D341Med (cell line): ENCODE measurements around the gene CIB4.

Experiments used
- DNase-seq: peaks from one replicate; pipeline ENCODE4 v3.0.0; 2012; ENCODE audit warnings: low spot score

The CIB4 gene

DNA sequence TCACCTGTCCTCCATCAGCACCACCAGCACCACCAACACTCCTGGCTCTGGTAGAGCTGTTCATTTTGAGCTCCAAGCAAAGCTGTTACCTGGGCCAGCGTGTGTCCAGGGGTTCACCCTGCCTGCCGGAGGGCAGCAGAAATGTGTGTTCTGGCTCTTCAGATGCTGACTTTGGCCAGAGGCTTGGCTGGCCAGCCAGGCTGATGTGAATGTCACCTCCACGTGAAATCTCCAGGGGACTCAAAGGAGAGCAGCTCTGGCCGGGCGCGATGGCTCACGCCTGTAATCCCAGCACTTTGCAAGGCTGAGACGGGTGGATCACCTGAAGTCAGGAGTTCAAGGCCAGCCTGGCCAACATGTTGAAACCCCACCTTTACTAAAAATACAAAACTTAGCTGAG is 33.5 kb downstream of the CIB4 start:
- DNase-seq, result no peak

DNA sequence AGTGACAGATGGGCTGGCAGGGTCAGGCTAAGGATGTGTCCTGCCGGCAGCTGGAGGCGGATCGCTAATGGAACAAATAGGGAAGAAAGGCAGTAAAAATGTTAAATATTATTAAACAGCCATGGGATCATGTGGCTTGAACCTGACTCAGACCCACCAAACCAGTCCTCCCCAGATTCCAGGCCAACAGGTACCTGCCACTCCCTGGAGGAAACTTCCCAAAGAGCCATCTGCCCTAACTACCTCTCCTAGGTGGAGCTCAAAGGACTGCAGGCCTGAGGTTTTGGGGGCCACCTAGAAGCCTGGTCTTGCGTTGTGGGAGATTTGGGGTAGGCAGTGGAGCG is 34.3 kb downstream of the CIB4 start:
- DNase-seq, result no peak

DNA sequence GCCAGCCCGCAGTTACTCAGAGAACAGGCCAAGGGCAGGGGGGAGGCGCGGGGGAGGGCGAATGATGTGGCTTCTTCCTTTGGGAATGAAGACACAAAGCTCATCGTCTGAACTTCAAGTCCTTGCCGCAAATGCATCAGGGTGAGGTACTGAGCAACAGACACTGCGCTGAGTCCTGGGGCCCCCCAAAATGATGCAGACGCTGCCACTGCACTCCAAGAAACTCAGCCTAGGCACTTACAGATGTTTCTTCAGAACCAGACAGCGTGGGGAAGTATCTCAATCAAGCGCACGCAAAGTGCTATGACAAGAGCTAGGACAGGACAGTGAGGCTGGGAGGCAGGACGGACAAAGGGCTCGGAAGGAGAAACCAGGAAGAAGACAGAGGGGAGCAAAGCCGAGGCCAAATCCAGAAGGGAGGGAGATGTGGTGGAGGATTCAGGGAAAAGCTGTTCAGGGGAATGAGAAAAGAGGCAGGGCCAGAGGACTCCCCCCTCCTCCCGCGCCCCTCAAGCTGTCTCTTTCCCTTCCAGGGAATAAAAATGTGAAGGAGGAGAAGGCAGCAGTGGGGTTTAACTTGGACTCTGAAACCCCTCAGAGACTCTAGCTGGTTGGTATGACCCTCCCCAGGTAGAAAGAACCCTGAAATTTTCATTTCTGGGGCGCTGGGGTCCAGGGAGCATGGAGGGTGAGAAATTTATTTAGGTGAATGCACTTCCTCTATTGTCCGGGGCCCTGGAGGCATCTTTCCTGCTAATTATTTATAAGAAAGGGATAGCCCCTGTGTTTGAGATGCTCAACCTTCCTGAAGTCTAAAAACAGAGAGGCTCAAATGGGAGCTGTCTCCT is 34.9 kb downstream of the CIB4 start:
- no peak for DNase-seq

DNA sequence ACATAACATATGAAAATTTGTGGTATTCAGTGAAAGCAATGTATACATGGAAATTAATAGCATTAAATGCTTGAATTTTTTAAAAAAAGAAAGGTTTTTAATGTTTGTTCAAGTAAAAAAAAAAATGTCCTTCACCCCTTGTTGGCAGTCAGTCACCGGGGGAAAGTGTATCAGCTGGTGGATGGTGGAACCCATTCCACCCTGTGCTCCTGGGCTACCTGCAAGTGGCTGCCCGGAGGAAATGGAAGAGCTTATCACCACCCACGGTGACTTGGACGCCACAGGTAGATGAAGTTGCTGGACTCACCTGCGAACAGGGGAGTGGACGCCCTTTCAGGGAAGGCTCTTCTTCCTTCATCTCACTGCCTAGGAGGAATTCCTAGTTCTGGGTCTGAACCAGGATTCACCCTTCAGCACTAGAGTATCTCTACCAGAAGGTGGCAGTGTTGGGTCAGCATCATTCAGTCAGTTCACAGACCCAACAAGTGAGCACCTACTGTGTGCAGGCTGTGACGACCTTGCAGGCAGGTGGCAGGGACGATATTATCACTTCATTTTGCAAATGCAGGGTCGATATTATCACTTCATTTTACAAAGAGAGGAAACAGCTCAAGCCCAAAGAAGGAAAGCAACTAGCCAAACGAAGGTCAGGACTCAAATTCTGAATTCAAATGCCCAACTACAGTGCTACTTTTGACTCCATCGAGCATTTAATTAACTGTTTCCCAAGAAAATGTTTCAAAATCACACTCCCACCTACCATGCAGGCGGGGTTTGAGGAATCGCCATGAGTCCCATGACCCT is 35.8 kb downstream of the CIB4 start:
- peak; percentile 64 for DNase-seq

DNA sequence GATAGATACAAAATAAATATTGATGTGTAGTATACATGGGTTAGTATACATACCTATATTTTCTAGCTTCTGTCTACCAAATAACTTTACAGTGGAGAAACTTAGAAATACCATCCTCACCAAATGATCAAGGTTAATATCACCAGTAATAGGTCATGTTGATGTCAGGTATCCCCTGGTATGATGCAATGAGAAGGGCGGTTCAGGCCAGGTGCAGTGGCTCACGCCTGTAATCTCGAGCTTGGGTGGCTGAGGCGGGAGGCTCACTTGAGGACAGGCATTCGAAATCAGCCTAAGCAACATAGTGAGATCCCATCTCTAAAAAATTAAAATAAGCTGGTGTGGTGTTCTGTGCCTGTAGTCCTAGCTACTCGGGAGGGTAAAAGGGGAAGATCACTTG is 38.6 kb downstream of the CIB4 start:
- DNase-seq, result no peak

DNA sequence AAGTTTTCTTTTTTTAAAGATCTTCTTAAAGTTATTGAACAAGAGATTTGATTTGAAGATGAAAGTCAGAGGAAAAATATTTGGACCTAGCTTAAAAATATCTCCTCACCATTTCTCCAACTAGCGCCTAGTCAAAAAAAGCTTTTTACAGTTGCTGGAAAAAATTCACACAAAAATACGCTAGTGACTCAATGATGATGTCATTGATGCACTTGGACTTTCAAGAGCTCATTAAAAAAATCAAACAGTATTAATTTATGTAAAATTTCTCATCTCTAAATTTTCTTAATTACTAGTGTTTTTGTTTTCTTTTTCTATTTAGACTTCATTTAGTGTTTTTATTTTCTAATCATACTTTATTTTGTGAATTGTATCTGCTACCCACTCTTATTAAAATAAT is 41.8 kb downstream of the CIB4 start:
- DNase-seq, result no peak

DNA sequence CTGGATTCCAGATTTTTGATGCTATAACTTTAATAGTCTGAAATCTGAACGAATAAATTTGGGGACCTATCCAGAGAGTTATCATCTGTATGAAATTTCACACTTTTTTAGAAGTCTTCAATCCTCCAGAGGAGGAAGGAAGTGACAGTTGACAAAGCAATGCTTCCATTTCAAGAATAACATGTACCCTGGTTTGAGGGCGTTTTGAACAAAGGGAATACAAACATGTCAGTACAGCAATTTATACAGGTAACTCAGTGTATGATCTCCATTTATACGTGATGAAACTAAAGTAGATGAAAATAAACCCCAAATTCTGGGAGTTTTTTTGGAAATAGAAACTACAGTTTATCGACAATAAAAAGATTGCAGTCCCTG is 42.2 kb downstream of the CIB4 start:
- DNase-seq, result no peak

DNA sequence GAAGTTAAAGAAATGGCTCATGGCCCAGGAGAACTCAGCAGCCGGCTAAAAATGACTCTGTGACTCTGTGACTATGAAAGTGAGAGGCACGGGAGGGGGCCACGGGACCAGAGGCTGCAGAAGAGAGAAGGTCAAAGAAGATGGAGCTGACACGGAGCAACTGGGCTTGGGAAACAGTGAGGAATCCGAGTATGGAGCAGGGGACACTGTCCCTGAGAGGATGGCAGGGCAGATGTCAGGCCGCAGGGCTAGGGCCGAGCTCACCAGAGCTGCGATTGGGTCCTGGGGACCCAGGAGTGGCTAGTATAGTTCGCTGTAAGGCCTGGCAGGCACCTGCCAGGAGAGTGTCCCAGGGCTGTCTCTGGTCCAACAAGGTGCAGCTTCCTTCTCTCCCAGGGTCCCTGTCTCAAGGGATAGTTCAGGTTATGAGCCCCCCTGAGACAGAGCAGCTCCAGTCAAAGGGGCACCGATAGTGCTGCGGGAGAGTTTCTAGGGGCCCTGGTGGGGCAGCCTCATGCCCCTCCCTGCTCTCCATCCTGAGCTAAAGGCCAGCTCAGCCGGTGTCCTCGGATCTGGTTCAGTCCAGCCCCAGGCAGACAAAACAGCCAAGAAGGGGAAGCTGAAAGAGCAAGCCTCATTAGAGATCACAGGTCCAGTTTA is 42.7 kb downstream of the CIB4 start:
- no peak for DNase-seq

DNA sequence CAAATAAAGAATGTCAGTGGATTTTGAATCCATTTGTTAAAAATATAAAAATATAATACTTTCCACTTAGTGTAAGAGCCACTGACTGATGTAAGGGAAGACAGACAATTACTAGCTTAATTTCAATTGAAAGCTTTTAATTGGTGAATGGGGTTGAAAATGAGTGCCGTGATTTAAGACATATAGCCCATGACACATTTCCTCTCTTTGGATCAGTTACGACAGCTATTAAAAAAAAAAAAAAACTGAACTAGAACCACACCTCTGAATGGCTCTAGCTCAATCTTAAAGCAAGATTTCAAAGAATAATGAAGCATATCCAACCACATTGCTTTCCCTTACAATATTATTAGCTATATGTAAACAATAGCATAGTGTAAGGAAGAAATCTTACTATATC is 44.0 kb downstream of the CIB4 start:
- no peak for DNase-seq

DNA sequence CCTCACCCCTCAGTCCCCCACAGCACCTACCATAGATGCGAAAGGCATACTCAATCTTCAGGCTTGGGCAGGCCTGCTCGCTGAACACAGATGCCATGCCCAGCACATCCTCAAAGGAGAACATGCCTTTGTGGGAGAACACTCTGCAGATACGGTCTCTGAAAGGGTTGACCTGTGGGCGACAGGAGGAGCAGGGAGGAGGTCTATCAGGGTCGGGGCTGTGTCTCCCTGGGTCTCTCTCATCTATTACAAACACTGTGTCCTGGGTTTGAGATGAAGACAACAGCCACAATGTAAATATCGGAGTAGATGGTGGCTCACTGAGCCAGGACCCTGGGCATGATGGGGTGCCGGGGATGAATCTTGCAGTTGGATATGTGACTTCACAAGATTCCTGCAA is 46.0 kb downstream of the CIB4 start:
- DNase-seq, result no peak

DNA sequence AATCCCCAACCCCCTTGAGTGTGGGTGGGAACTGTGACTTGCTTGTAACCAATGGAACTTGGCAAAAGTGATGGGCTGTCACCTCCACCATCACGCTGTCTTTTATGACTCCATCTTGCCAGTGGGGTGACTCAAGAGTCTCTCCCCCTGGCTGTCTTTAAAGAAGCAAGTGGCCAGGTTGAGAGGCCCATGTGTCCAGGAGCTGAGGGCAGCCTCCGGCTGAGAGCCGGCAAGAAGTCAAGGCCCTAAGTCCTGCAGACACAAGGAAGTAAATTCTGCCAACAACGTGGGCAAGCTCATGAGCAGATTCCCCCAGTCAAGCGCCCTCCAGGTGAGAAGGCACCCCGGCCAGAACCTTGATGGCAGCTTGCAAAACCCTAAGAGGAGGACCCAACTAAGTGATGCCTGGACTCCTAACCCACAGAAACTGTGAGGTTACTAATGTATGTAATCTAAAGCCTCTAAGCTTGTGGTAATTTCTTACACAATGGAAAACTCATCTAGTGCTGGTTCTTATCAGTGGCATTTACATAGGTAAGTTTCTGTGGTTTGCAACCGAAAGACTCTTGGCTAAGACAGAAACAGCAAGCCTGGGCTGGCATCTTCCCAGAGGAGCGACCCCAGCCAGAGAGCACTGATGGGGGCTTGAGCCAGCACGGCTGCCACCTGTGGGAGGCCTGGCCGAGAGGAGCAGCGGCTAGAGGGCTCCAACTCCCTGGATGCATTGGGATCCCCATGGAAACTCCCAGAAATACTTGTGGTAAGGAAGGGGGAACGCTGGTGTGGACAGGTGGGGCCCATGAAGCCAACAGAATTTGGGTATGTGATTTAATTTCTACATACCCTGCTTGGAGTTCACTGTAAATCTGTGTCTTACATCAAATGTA is 49.3 kb downstream of the CIB4 start:
- DNase-seq, result no peak

DNA sequence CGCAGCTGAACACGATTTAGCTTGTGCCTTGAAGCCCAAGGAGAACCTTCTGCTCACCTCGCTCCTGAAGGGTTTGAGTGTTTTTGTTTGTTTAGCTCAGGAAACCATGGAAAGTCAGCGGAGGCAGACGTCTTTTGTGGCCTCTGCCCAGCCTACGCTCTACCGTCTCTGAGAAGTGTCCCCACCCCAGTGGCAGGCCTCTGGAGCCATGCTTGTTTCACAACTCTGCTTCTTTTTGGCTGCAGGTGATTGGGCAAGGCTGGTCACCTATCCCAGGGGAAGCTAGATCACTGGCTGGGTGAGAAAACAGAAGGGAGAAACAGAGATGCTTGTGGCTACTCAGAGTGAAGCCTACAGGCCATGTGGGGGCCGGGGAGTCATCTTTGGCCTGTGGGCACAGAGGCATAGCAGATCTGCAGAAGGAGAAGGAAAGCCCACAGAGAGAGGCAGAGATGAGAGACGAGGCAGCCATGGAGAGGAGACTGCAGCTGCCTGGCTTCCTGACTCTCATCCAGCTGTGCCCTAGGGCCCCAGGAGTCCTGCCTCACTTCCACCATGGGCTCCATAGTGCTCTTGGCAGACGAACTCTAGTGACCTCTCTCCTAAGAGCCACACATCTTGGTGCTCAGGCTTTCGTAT is 50.1 kb downstream of the CIB4 start:
- no peak for DNase-seq

DNA sequence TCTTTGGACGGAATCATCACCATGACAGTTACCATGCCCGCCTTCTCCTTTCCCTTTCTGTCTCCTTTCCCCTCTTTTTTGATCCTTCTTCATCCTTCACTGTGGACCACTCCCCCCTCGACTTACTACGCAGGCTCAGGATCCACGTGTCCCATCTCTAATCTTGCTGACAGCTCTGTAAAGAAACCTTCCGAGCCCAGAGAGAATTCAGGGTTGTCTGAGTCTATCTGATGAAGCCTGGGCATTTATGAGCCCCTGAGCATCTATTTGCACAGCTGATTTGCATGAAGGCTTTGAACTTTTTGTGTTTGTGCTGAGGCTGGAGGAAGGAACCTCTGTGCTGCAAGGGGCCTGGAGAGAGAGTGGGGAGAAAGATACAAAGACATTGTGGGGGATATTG is 50.7 kb downstream of the CIB4 start:
- DNase-seq, result no peak

DNA sequence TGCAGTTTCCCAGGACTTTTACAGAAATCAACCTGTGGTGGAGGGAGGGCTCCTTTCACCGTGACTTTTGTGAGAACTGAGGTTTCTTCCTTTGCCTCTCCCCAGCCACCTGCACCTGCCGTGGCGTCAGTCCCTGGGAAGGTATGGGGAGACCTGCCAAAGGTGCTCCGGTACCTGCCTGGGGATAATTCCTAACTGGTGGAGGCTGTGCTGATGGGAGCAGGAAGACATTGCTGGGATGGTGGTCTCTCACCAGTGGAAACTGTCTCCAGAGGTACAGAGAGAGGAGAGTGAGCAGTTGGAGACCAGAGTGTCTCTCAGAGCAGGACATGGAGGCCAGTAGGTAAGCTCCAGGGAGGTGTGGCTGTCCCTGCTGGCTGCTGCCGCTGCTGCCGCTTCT is 52.6 kb downstream of the CIB4 start:
- DNase-seq, result no peak

DNA sequence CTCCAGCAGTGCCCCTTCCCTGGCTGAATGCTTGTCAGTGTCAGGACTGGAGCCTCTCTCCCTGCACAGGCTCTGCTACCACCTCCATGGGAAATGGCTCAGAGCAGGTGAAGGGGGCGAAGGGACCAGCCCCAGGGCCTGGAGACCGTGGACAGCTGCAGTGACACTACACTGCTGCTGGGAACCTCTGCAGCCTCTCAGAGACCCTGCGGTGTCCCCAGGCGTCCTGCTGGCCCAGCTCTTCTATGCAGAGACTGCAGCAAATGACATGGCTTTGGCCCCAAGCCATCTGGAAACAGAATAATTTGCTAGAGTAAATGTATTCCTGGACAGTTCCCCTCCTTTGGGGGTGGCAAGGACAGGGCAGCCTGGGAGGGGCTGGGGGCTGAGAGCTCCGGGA is 53.2 kb downstream of the CIB4 start:
- DNase-seq, result no peak

DNA sequence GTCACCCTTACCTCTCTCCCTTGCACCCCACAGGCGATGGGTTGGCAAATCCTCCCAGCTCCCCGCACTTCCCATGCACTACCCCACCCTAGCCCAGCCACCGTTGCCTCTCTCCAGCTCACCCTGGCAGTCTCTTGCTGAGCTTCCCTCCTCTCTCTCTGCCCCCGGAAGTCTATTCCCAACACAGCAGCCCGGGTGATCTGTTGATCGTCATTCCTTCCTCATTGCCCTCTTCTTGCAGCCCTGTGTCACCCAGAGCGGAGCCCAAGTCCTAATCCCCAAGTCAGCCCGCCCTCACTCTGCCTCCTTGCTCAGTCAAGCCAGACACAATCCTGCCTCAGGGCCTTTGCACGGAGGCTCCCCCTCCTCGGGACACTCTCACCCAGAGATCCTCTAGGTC is 55.2 kb downstream of the CIB4 start:
- no peak for DNase-seq

DNA sequence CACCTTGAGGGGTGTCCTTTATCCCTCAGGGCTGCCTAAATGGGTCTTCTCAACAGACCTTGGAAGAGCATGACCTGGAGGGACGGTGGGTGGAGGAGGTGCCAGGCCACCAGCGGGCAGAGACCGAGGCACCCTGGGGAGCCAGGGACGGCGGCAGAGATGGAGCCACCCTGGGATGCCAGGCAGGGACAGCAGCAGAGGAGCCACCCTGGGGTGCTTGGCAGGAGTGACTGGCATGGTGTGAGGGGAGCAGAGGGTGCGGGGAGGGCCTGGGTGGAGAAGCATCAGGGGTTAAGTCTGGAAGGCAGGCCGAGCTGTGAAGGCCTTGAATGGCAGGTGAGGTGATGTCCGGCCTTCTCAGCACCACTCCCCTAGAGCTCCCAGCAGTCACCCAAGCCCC is 56.1 kb downstream of the CIB4 start:
- DNase-seq, result no peak

DNA sequence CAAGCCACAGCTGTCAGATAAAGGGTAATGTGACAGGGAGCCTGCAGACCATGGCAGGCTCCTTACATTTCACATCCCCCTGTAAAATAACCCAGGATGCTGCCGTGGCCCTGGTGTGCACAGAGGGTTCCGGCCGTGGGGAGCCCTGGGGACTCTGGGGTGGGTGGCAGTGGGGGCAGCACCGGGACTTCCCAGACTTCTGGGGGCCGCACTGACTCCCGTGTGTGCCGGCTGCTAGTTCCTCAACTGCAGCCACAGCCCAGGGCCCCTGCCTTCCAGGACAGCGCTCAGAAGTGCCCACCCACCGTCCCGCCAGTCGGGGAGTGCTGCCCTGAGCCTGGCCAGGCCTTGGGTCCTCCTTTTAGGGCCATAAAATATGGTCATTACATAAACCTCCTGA is 56.5 kb downstream of the CIB4 start:
- no peak for DNase-seq

DNA sequence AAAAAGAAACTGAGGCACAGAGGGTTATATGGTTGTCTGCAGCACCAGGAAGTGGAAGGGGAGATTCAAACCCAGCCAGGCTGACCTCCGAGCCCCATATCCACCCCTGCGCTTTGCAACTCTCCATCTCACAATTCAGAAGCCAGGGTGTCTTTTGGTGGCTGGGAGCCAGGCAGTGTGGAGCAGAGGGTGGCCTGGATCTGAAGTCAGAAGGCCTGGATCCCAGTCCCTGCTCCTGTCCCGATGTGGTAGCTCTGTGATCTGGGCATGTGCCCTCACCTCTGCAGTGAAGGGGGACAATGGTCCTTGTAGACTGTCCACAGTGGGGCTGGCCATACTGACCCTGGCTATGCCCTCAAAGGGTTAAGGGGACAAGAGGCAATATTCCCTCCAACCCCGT is 57.0 kb downstream of the CIB4 start:
- no peak for DNase-seq

DNA sequence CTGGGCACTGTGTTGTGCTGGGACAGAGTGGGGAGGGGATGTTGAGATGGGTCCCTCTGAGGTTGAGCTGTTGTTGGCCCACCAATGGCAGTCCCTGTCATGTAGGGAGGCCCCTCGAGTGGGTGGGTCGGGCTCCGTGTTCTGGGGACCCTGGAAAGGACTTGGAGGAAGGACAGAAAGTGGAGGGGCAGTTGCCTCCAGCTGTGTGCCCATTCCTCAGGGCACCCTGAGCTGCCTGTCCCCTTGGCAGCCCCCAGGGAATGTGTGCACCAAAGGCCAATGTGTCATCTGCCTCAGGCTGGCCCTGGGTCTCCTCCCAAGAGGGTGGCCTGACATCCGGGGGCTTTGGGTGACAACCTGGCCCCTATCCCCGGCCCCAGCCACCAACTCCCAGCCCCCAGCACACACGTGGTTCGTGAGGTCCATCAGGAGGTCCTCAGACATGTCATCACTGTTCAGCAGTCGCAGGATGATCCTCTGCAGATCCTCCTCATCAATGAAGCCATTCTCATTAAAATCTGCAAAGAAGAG is 57.7 kb downstream of the CIB4 start:
- DNase-seq, result no peak

DNA sequence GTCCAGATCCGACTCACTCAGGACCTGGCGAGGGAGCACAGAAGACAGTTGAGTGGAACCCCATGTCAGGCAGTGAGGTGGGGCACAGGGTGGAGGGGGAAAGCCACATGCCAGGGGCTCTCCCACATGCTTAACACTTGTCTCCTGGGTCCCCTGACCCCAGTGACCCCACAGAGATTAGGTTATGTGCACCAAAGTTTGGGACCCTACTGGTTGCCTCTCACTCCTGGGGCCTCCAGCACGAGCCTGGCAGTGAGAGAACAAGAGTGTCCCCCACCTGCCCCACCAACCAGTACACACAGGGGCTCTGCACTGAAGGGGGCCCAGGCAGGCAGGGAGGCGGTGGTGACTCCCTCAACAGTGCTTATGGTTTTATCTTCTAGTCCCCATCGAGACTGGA is 58.3 kb downstream of the CIB4 start:
- DNase-seq, result no peak
